ENCODE data around the gene OS9. TPM values are rescaled to one million over a fixed set of nuclear protein-coding genes. Genes with fewer than 3 reads are reported as not detected.
"Not testable (repeated sequence)": the region's sequence is repeated elsewhere in the genome, so short reads cannot be mapped to it uniquely, and the experiment has no call there.

The OS9 gene
- total RNA-seq, 1 donor from 2014 or later = 150 TPM

GRCh38 chr12:57694459-57695019, 607 bp downstream of the OS9 start:
- peak; percentile 33 for DNase-seq (ENCODE audit: low spot score)

- DNase-seq (ENCODE audit: low spot score) = no peak
These were observed 2.0 kb downstream of the OS9 start for GRCh38 chr12:57695770-57696432.

GRCh38 chr12:57697076-57697475, 3.1 kb downstream of the OS9 start:
- DNase-seq (ENCODE audit: low spot score) = no peak

- DNase-seq (ENCODE audit: low spot score) = no peak
These were observed 4.5 kb downstream of the OS9 start for GRCh38 chr12:57698414-57698813.

- no peak for DNase-seq (ENCODE audit: low spot score)
These were observed 6.4 kb downstream of the OS9 start for GRCh38 chr12:57700317-57700716.

- DNase-seq (ENCODE audit: low spot score) = no peak
These were observed 13.3 kb downstream of the OS9 start for GRCh38 chr12:57707250-57707649.

GRCh38 chr12:57708296-57708695, 14.4 kb downstream of the OS9 start:
- DNase-seq (ENCODE audit: low spot score) = no peak

DNA sequence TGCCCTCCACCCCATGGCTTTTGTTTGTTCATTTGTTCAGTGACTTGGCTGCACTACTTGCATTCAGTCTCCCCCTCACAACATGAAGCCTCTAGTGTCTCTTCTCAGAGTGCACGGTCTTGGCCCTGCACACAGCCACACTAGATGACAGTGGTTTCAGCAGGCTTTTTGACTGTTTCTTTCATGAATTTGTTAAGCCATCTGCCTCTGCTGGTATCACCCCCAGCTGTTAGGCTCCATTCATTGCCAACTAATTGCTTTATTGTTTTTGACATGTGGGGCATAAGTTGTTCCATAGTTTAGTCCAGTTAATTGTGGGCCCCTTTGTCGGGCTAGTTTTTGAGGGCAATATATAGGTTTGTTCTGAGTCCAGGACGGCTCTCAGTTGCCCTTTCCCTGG, 18.8 kb downstream of the OS9 start:
- DNase-seq (ENCODE audit: low spot score) = no peak

- DNase-seq (ENCODE audit: low spot score) = no peak
These were observed 19.3 kb downstream of the OS9 start for GRCh38 chr12:57713209-57713608.

GRCh38 chr12:57715036-57715748, 21.3 kb downstream of the OS9 start:
- not testable (repeated sequence) for DNase-seq (ENCODE audit: low spot score)

GRCh38 chr12:57715786-57716185, 21.9 kb downstream of the OS9 start:
- no peak for DNase-seq (ENCODE audit: low spot score)

DNA sequence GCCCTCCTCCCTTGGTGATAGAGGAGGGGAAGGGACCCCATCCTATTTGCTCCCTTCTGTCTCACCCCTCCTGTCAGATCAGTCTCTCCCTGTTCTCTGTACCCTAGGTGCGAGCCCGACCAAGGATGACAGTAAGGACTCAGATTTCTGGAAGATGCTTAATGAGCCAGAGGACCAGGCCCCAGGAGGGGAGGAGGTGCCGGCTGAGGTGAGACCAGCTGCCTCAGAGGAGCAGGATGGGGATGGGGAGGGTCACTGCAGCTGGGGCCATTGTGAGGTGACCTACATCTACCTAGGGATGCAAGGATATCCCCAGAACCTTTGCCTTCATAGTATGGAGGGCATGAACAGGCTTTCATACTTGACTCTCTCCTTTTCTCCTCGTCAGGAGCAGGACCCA, 22.4 kb downstream of the OS9 start:
- DNase-seq (ENCODE audit: low spot score) = no peak

GRCh38 chr12:57717131-57717530, 23.2 kb downstream of the OS9 start:
- DNase-seq (ENCODE audit: low spot score) = no peak

DNA sequence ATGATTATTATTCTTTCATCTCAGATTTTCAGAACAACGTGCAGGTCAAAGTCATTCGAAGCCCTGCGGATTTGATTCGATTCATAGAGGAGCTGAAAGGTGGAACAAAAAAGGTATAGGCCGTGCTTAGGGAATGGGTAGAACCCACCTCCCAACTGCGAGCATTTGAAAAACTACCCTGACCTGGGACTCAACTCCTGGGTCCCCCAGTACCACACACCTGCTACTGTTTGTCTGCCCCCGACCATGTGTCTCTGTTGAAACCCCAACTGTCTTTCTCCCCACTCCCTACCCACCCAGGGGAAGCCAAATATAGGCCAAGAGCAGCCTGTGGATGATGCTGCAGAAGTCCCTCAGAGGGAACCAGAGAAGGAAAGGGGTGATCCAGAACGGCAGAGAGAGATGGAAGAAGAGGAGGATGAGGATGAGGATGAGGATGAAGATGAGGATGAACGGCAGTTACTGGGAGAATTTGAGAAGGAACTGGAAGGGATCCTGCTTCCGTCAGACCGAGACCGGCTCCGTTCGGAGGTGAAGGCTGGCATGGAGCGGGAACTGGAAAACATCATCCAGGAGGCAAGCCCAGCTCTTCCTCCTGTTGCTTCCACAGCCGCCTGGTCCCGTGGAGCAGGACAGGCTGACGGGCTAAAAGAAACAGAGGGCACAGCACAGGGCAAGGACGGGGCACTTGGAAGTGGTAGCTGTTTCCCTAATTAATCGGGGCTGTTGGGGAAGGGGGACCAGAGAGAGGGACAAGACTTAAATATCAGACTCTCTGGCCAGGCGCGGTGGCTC, 24.1 kb downstream of the OS9 start:
- no peak for DNase-seq (ENCODE audit: low spot score)

DNA sequence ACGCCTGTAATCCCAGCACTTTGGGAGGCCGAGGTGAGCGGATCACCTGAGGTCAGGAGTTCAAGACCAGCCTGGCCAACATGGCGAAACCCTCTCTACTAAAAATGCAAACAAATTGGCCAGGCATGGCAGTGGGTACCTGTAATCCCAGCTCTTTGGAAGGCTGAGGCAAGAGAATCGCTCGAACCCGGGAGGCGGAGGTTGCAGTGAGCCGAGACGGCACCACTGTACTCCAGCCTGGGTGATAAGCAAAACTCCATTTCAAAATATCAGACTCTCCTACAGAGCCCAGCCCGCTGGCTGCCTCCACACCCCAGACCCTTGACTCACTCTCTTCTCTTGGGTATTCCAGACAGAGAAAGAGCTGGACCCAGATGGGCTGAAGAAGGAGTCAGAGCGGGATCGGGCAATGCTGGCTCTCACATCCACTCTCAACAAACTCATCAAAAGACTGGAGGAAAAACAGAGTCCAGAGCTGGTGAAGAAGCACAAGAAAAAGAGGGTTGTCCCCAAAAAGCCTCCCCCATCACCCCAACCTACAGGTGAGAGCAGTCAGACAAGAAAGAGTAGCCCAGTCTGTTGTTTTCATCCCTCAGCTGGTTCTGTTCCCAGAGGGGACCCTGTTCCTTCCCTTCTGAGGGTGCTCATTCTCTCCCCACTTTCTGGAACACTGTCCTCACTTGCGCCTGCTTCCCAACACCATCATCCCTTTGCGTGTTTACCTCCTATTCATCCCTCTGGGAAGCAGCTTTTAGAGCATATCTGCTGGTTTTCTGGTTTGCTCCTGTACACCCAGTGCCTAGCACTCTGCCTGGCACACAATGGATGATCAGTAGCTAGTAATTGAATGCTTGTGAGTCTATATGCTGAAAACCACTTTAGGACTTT, 25.0 kb downstream of the OS9 start:
- DNase-seq (ENCODE audit: low spot score) = no peak

GRCh38 chr12:57719777-57720605, 26.1 kb downstream of the OS9 start:
- DNase-seq (ENCODE audit: low spot score) = no peak

GRCh38 chr12:57720606-57721595, 27.0 kb downstream of the OS9 start:
- no peak for DNase-seq (ENCODE audit: low spot score)

DNA sequence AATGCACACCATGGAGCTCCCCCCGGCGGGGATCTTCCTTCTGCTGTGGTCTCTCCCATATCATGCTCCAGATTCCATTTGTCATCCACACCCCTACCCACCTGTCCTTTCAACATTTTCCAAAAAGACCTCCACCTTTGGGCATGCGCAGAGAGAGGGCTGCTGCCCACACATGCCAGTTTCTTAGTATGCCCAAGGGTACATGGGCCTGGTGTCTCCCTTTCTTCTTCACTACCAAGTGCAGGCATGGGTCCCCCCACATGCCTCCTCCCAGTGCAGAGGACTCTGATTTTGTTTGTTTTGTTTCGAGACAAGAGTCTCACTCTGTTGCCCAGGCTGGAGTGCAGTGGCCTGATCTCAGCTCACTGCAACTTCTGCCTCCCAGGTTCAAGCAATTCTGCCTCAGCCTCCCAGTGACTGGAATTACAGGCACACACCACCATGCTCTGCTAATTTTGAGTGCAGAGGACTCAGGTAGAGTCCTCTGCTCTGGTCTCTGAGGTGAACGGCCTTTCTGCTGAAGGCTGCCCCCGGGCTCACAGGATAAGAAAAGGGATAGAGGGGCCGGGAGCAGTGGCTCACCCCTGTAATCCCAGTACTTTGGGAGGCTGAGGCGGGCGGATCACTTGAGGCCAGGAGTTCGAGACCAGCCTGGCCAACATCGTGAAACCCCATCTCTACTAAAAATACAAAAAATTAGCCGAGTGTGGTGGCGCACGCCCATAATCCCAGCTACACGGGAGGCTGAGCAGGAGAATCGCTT, 28.1 kb downstream of the OS9 start:
- not testable (repeated sequence) for DNase-seq (ENCODE audit: low spot score)

All from umbilical cord (tissue), 2 donors.